Fibroblast of pulmonary artery (primary cell): ENCODE data around the gene TRIO.
"Not testable (repeated sequence)": the region's sequence is repeated elsewhere in the genome, so short reads cannot be mapped to it uniquely, and the experiment has no call there.

Source experiments
- DNase-seq: peaks from one replicate; pipeline ENCODE4 v3.0.0-alpha.2; 2010; ENCODE audit warnings: low read depth
- H3K4me3 ChIP-seq: replicated peaks from 2 replicates; pipeline ENCODE4 v1.5.1; 2011; ENCODE audit warnings: low read depth, mild to moderate bottlenecking, control low read depth, low read length, moderate library complexity
- TF ChIP-seq, protein P1 (sequence below): IDR thresholded peaks from 2 replicates; pipeline ENCODE4 v1.5.1; 2011; ENCODE audit warnings: mild to moderate bottlenecking, control low read depth, low read length, inconsistent platforms; ENCODE audit errors: missing control alignments

Gene TRIO

DNA sequence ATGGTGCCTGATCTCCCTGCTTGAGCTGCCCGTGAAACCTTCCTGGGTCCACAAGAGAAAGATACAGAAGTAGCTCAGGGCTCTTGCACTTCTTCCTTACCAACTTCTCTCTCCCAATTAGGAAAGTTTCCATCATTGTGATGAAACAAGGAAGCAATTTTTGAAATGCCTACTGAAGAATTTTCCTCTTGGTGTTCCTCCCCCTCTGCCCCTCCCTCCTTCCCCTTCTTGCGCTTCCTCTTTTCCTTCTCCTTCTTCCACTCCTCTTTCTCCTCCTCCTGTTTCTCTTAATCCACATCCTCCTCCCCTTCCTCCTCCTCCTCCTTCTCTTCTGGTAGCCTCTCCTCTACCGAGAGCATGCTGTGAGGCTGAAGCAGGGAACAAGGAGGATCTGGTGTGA is 402.2 kb downstream of the TRIO start:
- TF ChIP-seq, protein P1, sequence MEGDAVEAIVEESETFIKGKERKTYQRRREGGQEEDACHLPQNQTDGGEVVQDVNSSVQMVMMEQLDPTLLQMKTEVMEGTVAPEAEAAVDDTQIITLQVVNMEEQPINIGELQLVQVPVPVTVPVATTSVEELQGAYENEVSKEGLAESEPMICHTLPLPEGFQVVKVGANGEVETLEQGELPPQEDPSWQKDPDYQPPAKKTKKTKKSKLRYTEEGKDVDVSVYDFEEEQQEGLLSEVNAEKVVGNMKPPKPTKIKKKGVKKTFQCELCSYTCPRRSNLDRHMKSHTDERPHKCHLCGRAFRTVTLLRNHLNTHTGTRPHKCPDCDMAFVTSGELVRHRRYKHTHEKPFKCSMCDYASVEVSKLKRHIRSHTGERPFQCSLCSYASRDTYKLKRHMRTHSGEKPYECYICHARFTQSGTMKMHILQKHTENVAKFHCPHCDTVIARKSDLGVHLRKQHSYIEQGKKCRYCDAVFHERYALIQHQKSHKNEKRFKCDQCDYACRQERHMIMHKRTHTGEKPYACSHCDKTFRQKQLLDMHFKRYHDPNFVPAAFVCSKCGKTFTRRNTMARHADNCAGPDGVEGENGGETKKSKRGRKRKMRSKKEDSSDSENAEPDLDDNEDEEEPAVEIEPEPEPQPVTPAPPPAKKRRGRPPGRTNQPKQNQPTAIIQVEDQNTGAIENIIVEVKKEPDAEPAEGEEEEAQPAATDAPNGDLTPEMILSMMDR: no peak
- no peak overlapping the region for H3K4me3 ChIP-seq
- DNase-seq: no peak

DNA sequence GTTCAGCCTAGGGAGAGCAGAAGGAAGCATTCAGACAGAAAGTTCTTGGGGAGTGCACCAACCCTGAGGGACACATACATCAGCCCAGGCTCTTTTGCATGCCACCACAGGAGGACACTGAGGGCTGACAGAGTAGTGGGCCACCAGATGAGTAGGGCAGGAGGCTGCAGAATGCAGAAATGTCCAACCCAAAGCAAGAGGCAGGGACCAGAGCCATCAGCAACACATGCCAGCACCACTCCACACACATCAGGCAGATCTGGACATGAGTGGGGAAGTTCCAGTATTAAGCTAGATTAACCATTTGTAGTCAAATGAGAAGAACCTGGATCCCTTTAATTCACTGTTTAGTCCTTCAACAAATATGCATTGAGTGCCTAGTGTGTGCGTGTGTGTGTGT is 402.7 kb downstream of the TRIO start:
- TF ChIP-seq, protein P1: no peak
- H3K4me3 ChIP-seq: no peak overlapping the region
- no peak for DNase-seq

DNA sequence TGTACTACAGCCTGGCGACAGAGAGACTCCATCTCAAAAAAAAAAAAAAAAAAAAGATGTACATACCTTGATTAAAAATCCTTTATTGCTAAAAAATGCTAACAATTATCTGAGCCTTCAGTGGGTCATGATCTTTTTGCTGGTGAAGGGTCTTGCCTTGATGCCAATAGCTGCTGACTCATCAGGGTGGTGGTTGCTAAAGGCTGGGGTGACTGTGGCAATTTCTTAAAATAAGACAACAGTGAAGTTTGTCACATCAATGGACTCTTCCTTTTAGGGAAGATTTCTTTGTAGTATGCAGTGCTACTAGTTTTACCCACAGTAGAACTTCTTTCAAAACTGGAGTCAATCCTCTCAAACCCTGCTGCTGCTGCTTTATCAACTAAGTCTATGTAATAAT is 404.5 kb downstream of the TRIO start:
- H3K4me3 ChIP-seq: no peak overlapping the region
- no peak for DNase-seq
- TF ChIP-seq, protein P1: no peak

DNA sequence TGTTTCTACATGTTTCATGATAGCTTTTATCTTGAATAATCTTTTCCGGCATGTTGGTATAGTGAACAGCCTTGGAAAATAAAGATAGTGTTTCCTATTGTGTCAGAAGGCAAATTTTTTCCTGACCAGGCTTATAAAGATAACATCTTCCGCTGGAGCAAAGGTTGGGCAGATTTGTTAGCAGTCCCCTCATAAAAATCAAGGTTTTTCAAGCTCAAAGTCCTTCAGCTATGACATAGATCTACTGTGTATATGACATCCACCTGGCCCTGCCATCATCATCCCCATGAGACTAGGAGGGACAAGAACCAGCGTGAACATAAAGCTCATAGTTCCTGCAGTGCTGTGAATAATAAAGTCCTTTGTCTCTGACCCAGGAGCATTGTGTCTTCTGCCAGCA is 408.1 kb downstream of the TRIO start:
- TF ChIP-seq, protein P1: no peak
- H3K4me3 ChIP-seq: no peak overlapping the region
- DNase-seq: no peak

DNA sequence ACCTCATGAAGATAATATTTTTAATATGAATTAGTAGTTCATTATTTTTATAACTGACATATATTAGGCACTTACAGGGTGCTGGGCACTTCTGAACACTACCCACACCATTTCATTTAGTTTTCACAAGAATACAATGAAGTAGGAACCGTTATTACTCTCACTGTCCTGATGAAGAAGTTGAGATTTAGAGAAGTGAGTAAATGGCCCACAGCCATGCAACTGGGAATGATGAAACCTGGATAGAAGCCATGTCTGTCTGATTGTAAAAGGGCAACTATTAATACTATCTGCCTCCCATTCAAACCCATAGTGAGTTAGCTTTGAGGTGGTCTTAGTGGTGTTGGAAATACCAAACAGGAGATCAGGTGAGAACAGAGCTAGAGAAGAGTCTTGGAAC is 408.9 kb downstream of the TRIO start:
- DNase-seq: peak; percentile 4
- no peak overlapping the region for H3K4me3 ChIP-seq
- TF ChIP-seq, protein P1: no peak

DNA sequence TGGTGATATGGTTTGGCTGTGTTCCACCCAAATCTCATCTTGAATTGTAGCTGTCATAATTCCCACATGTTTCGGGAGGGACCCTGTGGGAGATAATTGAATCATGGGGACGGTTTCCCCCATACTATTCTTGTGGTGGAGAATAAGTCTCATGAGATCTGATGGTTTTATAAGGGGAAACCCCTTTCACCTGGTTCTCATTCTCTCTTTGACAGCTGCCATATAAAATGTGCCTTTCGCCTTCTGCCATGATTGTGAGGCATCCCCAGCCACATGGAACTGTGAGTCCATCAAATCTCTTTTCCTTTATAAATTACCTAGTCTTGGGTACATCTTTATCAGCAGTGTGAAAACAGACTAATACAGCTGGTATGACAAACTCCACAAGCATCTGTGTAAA is 411.1 kb downstream of the TRIO start:
- not testable (repeated sequence) for DNase-seq, H3K4me3 ChIP-seq

DNA sequence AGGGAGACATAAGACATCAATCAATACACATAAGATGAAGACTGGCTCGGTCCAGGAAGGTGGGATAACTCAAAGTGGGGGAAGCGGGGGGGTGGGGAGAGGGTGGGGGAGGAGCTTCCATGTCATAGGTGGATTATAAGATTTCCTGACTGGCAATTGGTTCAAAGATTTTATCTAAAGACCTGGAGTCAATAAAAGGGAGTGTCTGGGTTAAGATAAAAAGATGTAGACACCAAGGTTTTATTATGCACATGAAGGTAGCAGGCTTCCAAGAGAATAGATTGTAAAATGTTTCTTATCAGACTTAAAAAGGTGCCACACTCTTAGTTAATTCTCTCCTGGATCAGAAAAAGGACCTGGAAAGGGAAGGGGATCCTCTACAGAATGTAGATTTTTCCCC is 412.9 kb downstream of the TRIO start:
- TF ChIP-seq, protein P1: no peak
- no peak overlapping the region for H3K4me3 ChIP-seq
- DNase-seq: no peak

DNA sequence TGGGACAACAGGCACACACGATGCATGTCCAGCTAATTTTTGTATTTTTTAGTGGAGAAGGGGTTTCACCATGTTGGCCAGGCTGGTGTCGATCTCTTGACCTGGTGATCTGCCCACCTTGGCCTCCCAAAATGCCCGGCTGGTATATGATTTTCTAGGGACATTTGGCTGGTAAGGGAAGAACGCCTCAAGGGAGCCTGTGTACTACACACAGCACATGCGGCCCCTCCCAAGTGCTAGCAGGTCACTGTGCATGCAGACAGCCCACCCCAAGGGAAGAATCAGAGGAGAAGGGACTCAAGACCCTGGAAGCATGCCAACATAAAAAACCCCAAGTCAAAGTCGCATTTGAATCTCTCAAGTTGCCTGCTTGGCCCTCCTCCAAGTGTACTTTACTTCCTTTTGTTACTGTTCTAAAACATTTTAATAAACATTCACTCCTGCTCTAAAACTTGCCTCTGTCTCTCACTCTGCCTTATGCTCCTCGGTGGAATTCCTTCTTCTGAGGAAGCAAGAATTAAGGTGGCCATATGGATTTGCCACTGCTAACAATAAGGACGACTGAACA is 414.1 kb downstream of the TRIO start:
- no peak overlapping the region for H3K4me3 ChIP-seq
- TF ChIP-seq, protein P1: no peak
- no peak for DNase-seq
